T-cell (primary cell): ENCODE results near the gene POU5F1. TPM values are rescaled to one million over a fixed set of nuclear protein-coding genes. Genes with fewer than 3 reads are reported as not detected.

ENCODE experiments used
- total RNA-seq, 35 experiments: library from RNA in 6 of 35; stranded (reverse) in 6 of 35; fragments of 120-200 nt in 1 of 35; gene quantifications; one replicate each; pipeline versions ENCODE4 v1.2.1 to v1.2.4 and lab custom pipeline; 2013 to 2026

Gene POU5F1
- total RNA-seq, 5 donors from 2014 or later (not counting 1 experiment from before 2014, with no cell fraction given) = 0.61 to 3.9 (median 2.9) TPM; not detected in 1

Other genes starting within 250 kb of the POU5F1 start
- under 1 TPM in 2 of 5 donors, not detected in 3; 0.51 to 0.67 TPM for gene SFTA2, start 238.5 kb downstream of the POU5F1 start, total RNA-seq
- gene MUCL3, start 229.7 kb downstream of the POU5F1 start, total RNA-seq = under 1 TPM in 1 of 5 donors, not detected in 4; 0.09 TPM
- gene MUC21, start 187.0 kb downstream of the POU5F1 start, total RNA-seq = not detected
- not detected for gene MUC22, start 160.2 kb downstream of the POU5F1 start, total RNA-seq
- gene C6orf15, start 58.1 kb downstream of the POU5F1 start, total RNA-seq = not detected
- not detected for gene PSORS1C1, start 55.9 kb downstream of the POU5F1 start, total RNA-seq
- gene CDSN, start 50.2 kb downstream of the POU5F1 start, total RNA-seq = not detected
- not detected for gene PSORS1C2, start 31.6 kb downstream of the POU5F1 start, total RNA-seq
- 10 to 100 TPM; 20.7 to 38.6 (median 28.1) TPM for gene CCHCR1, start 12.9 kb downstream of the POU5F1 start, total RNA-seq
- gene TCF19, start 12.1 kb downstream of the POU5F1 start, total RNA-seq = 10 to 100 TPM in 1 of 5 donors, 1 to 10 TPM in 4; 5.9 to 10.8 (median 9.6) TPM
- gene HLA-C, start 101.4 kb upstream of the POU5F1 start, total RNA-seq = 1,000 to 10,000 TPM; 1,368 to 2,791 (median 2,039) TPM
- 1,000 to 10,000 TPM; 6,093 to 7,629 (median 6,896) TPM for gene HLA-B, start 186.5 kb upstream of the POU5F1 start, total RNA-seq
- 10 to 100 TPM in 4 of 5 donors, 1 to 10 TPM in 1; 5.5 to 24.0 (median 14.9) TPM for gene MICA, start 232.9 kb upstream of the POU5F1 start, total RNA-seq